GM19467 (cell line): Measurements from ENCODE around the gene WSB2.
"Not testable (repeated sequence)": the region's sequence is repeated elsewhere in the genome, so short reads cannot be mapped to it uniquely, and the experiment has no call there.

Source experiments
- ATAC-seq: cut with Tn5 transposase; IDR thresholded peaks from one replicate; pipeline ENCODE4 v1.9.1; 2021; ENCODE audit warnings: mild to moderate bottlenecking, moderate library complexity; ENCODE audit not compliant: unreplicated experiment

The WSB2 gene

GRCh38 chr12:117999806-118000205 is 61.2 kb downstream of the WSB2 start:
- ATAC-seq = not testable (repeated sequence)

GRCh38 chr12:117998719-117999118 is 62.3 kb downstream of the WSB2 start:
- ATAC-seq = no peak

DNA sequence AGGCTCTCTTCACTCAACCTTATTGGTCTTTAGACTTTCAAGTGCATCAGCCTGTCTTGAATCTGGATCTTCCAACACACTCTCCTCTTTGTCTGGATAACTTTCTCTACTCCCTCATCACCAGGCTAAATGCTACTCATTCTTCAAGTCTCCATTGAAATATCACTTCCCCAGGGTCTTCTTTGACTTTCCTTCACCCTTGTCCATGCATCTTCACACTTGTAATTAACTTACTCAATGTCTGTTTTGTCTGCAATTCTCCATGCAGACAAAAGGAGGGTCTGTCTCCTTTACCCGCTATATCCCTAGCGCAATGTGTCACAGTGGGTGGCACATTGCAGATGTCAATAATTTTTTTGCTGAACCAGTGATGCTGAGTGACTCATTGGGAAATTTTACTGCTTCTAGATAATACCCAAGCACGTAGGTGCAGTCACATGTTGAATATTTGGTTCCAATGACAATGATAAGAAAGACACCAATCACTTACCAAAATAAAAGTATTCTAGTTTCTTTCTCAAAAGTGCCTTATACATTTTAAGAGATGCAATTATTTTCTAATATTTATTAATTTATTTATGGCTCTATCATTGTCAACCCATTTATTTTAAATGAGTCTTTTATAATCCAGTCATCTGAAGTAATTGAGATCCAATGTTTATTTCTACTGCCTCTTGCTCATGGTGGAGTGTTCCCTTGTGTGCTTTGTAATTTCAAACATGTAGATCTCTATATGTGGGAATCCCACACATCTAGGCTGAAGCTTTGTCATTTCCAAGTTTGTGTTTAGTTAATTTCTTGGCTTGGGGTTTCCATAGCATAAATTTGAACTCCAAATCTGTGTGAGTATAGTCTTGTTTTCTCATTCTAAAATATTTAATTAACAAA is 66.2 kb downstream of the WSB2 start:
- ATAC-seq = no peak

- ATAC-seq = no peak
Measured at GRCh38 chr12:117986705-117987469, 74.1 kb downstream of the WSB2 start.

- ATAC-seq = no peak
Measured at GRCh38 chr12:117985182-117985581, 75.8 kb downstream of the WSB2 start.
